HuH-7 (cell line): ENCODE results near the gene TMEM221.

Experiments used
- DNase-seq: peaks from one replicate; pipeline ENCODE4 v3.0.0; 2011; ENCODE audit warnings: low spot score

TMEM221 gene

GRCh38 chr19:17471410-17472125, 23.1 kb upstream of the TMEM221 start:
- DNase-seq, result no peak

GRCh38 chr19:17470068-17470841, 21.8 kb upstream of the TMEM221 start, which contains the start of gene SLC27A1:
Gene SLC27A1, plus strand, starts transcription at chr19:17470524. Its CDS starts 17 bp downstream, at chr19:17470541.
- DNase-seq, result peak; percentile 87

GRCh38 chr19:17469481-17470067, 21.1 kb upstream of the TMEM221 start:
- DNase-seq, result peak; percentile 59

DNA sequence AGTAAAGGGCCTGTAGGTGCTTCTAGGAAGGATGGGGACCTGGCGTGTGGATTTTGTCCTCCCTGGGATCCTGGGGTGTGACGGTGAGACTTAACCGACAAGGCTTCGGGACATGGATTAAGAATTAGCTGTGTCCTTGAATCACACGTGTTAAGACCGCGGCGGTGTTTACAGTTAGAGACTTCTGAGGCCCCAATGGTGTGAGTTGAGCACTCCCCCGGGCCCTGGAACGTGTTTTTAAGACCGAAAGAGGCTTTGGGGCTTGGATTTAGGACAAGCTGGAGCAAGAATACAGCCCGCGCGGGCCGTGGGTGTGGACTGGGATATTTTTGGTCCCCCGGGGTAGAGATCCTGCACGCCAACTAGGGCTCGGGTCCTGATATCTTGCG, 20.6 kb upstream of the TMEM221 start:
- DNase-seq, result no peak

- no peak for DNase-seq
Observed at GRCh38 chr19:17468302-17469091, 20.0 kb upstream of the TMEM221 start.

DNA sequence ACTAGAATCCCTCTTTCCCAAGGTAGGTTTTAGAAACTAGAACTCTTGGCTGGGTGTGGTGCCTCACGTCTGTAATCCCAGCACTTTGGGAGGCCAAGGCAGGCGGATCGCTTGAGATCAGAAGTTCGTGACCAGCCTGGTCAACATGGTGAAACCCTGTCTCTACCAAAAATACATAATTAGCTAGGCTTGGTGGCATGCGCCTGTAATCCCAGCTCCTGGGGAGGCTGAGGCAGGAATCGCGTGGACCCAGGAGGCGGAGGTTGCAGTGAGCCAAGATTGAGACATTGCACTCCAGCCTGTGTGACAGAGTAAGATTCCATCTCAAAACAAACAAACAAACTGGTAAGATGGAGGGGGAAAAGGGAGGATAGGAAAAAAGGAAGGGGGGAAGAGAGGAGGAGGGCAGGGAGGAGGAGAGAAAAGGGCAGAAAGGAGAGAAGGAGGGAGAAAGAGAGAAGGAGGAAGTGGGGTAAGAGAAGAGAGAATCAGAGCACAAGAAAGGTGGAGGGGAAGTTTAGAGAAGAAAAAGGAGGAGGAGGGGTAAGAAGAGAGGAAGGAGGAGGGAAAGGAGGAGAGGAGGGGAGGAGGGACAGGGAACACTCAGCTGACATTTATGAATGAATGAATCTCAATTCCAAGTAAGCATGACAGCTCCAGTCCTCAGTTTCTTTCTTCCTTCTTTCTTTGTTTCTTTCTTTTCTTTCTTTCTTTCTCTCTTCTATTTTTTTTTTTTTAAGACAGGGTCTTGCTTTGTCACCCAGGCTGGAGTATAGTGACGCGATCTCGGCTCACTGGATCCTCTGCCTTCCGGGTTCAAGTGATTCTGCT, 19.2 kb upstream of the TMEM221 start:
- no peak for DNase-seq

DNA sequence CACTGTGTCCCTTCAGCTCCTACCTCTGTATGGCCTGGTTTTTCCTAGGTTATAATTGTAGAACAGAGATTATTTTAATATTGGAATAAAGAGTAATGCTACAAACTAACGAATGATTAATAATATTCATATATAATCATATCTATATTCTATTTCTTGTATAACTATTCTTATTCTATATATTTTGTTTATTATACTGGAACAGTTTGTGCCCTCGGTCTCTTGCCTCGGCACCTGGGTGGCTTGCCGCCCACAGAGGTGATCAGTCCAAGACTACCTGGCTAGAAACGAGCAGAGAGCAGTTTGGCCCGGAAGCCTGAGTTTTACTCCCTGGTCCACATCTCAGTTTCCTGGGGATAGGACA, 18.0 kb upstream of the TMEM221 start:
- DNase-seq, result no peak

DNA sequence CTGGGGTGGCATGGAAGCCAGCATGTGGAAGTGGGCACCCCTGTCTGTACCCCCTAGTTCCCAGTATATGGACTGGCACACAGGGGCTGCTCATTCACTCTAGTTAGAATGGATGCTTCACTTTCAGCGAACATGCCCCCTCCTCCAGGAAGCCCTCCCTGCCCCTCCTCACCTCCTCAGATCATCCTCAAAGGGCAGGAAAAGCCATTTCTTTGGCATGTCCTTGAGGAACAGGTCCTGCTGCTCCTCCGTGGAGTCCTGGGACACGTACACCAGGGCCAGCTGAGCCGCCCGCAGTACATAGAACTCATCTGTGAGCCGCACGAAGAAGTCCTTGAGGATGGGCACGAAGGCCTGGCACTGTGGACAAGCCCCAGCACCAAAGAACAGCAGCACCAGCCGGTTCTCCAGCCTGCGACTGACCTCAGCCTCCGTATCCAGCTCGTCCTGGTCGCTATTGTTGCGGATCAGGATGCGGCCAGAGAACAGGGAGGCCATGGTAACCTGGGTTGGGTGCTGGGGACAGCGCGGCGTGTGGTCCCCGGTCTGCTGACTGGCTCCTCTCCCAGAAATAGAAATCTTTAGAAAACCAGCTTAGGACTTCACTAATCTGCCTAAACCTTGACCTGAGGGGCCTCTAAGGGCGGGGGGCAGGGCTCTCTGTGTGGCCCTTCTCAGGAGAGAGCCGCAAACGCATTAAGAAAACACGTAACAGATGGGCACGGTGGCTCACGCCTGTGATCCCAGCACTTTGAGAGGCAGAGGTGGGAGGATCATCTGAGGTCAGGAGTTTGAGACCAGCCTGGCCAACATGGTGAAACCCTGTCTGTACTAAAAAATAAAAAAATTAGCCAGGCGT, 12.1 kb upstream of the TMEM221 start, which contains the start of gene NXNL1:
TSS of gene NXNL1 (minus strand) at position 555 of the 859 bp plus-strand sequence. CDS start at position 498, 57 bp downstream.
- no peak for DNase-seq

DNA sequence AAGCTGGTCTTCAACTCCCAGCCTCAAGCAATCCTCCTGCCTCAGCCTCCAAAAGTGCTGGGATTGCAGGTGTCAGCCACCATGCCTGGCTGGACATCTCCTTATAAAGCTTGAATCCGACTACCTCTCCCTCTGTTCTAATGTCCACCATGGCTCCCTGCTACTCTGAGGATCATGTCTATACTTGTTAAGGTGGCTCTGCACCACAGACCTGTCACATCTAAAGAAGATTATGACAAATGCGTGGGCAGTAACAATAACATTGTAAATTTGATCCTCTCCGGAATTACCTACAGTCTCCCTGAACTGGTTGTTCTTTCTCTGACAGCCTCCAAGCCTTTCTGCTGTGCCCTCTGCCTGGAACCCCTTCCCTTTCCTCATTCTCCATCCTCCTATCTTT, 10.5 kb upstream of the TMEM221 start:
- DNase-seq, result no peak

- DNase-seq, result no peak
Observed at GRCh38 chr19:17457616-17458015, 9.1 kb upstream of the TMEM221 start.

- no peak for DNase-seq
Observed at GRCh38 chr19:17456127-17456526, 7.7 kb upstream of the TMEM221 start.

DNA sequence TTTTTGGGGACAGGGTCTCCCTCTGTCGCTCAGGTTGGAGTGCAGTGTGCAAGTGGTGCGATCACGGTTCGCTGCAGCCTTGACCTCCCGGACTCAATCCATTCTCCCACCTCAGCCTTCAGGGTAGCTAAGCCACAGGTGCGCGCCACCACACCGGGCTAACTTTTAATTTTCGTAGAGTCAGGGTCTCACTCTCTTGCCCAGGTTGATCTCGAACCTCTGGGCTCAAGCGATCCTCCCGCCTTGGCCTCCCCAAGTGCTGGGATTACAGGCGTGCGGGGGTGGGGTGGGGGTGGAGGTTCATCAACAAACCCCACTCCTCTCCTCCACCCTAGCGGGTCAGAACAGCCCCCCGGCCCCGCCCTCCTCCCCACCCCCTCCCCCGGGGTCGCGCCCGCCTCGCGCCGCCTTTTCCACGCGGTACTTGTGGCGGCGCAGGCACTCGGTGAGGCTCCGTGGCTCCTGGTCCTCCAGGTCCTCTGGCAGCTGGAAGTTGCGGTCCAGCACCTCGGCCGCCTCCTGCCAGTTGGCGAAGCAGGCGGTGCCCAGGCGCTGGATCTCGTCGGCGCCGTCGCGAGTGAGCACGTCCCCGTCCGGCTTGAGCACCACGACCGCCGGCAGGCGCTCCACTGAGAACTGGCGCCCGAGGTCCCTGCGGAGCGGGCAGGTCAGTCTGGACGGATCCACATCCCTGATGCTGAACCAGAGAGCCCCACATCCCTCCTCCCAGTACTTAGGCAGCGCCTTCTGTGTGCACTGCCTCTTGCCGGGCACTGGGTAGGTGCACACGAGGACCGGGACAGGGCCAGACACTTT, 7.0 kb upstream of the TMEM221 start:
- DNase-seq, result no peak

DNA sequence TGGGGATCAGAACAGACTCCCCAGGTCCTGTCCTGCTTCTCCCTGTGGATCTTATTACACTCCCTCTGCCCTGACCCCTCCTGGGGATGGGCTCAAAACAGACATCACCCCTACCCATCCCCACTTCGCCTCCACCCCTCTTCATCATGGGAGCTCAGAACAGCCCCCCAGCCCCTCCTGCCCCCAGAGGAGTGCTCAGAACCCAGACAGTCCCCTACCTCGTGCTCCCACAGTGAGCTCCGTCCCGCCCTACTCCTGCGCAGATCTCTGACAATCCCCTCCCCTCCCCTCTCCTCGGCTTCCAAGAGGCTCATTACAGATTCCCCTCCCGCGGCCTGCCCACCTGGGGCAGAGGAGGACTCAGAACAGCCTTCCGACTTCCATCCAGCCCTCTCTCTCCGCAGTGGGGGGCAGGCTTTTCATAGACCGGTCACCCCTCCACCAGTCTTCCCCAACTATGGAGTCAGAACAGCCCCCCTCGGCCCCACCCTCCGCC, 6.2 kb upstream of the TMEM221 start:
- no peak for DNase-seq

DNA sequence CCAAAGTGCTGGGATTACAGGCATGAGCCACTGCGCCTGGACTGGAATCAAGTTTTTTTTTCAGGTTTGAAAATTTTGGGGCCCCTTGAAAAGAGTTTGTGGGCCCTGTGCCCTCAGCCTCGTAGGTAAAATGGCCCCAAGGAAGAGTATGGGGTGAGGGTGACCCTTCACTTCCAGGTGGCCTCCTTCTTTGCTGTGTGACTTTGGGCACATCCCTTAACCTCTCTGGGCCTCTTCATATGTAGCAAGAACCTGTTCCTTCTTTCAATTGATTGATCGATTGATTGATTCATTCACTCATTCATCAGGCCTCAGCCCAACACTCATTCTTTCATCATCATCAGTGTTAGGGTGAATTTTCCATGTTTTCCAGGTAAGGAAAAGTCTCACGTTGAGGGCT, 3.4 kb upstream of the TMEM221 start:
- DNase-seq, result no peak

- DNase-seq, result no peak
Observed at GRCh38 chr19:17450264-17451075, 2.0 kb upstream of the TMEM221 start.

DNA sequence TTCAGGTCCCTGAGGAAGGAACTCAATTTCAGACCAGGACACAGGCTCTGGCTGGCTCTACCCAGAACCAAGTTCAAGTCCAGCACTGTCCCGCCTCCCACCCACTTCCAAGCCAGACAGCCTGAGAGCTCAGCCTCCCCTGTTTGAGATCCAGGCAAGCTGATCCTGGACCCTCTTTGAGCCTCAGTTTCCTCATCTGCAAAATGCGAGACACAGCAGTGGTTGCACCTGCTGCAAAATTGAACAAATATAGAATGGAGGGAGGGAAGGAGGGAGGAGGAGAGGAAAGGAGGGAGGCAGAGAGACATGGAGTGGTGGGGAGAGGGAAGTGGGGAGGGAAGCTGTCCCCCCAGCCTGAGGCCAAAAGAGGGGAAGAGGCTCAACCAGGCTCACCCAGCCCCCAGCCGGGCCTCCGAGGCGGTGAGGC, 751 bp downstream of the TMEM221 start:
- DNase-seq, result no peak

- no peak for DNase-seq
Observed at GRCh38 chr19:17445526-17446165, 2.8 kb downstream of the TMEM221 start.
